ENCODE results near the gene SYT7.
A peak's percentile ranks its signal among the peaks of the same experiment; 100 is the strongest.
"Not testable (repeated sequence)": the region's sequence is repeated elsewhere in the genome, so short reads cannot be mapped to it uniquely, and the experiment has no call there.

Gene SYT7

GRCh38 chr11:61581030-61581928 is at the start of gene SYT7:
Gene SYT7 (minus strand): TSS chr11:61581076. CDS start chr11:61580820, 256 bp downstream.
- peak; percentile 94 for DNase-seq

- DNase-seq, result no peak
Observed at GRCh38 chr11:61630089-61630488, 49.2 kb upstream of the SYT7 start.

GRCh38 chr11:61629082-61629833 is 48.4 kb upstream of the SYT7 start:
- DNase-seq, result no peak

GRCh38 chr11:61628662-61628970 is 47.7 kb upstream of the SYT7 start:
- no peak for DNase-seq

- DNase-seq, result peak; percentile 69
Observed at GRCh38 chr11:61627850-61628661, 47.2 kb upstream of the SYT7 start.

- DNase-seq, result no peak
Observed at GRCh38 chr11:61626580-61627380, 45.9 kb upstream of the SYT7 start.

- DNase-seq, result no peak
Observed at GRCh38 chr11:61625525-61625924, 44.6 kb upstream of the SYT7 start.

GRCh38 chr11:61621917-61622585 is 41.2 kb upstream of the SYT7 start:
- DNase-seq, result no peak

GRCh38 chr11:61619471-61620226 is 38.8 kb upstream of the SYT7 start:
- no peak for DNase-seq

- DNase-seq, result no peak
Observed at GRCh38 chr11:61618978-61619377, 38.1 kb upstream of the SYT7 start.

GRCh38 chr11:61617515-61617914 is 36.6 kb upstream of the SYT7 start:
- DNase-seq, result no peak

GRCh38 chr11:61616434-61616833 is 35.6 kb upstream of the SYT7 start:
- DNase-seq, result no peak

- not testable (repeated sequence) for DNase-seq
Observed at GRCh38 chr11:61614782-61615181, 33.9 kb upstream of the SYT7 start.

- no peak for DNase-seq
Observed at GRCh38 chr11:61613870-61614269, 33.0 kb upstream of the SYT7 start.

GRCh38 chr11:61613051-61613450 is 32.2 kb upstream of the SYT7 start:
- DNase-seq, result no peak

- DNase-seq, result no peak
Observed at GRCh38 chr11:61611309-61611708, 30.4 kb upstream of the SYT7 start.

GRCh38 chr11:61610905-61611304 is 30.0 kb upstream of the SYT7 start:
- no peak for DNase-seq

GRCh38 chr11:61609980-61610366 is 29.1 kb upstream of the SYT7 start:
- DNase-seq, result no peak

- no peak for DNase-seq
Observed at GRCh38 chr11:61609000-61609979, 28.4 kb upstream of the SYT7 start.
